Colonic mucosa (tissue), 4 donors: ENCODE data around the gene NAA40. TPM values are rescaled to one million over a fixed set of nuclear protein-coding genes. Genes with fewer than 3 reads are reported as not detected.

Experiments used
- DNase-seq: peaks from one replicate; pipeline ENCODE4 v3.0.0-alpha.2; 2020
- H3K27ac ChIP-seq: fragments of 200-600 bp; one replicate; pipeline ENCODE4 v1.8.0; 2021
- H3K27me3 ChIP-seq: fragments of 200-600 bp; one replicate; pipeline ENCODE4 v1.8.0; 2021
- H3K36me3 ChIP-seq: fragments of 200-600 bp; one replicate; pipeline ENCODE4 v1.8.0; 2021
- H3K4me1 ChIP-seq: fragments of 200-600 bp; one replicate; pipeline ENCODE4 v1.8.0; 2021; ENCODE audit warnings: mild to moderate bottlenecking
- H3K4me3 ChIP-seq: fragments of 200-600 bp; one replicate; pipeline ENCODE4 v1.8.0; 2021
- H3K9ac ChIP-seq, 2 donors: one replicate each; pipeline ENCODE4 v1.7.0; 2013; ENCODE audit warnings: control low read depth in 2 of 2, low read depth in 2 of 2, low read length in 2 of 2
- H3K9me3 ChIP-seq: fragments of 200-600 bp; one replicate; pipeline ENCODE4 v1.8.0; 2021
- CTCF ChIP-seq: fragments of 200-600 bp; IDR thresholded peaks from one replicate; pipeline ENCODE4 v1.8.0; 2022; ENCODE audit warnings: antibody characterized with exemption, mild to moderate bottlenecking
- intact Hi-C: fragments of 100-400 bp; cut with DNase I; formaldehyde crosslinking; loops from one replicate; pipeline ENCODE4 v1.14.1; 2022
- total RNA-seq, 2 donors: library from RNA; stranded (reverse); fragmentation: NEBNext Ultra II Directional in 1 of 2; extraction: Animal tissue kit (Norgen Biotek cat#: 25700) in 1 of 2; gene quantifications; one replicate each; pipeline ENCODE4 v1.2.1, GENCODE V29; 2021
- donor health status: healthy.
- donor health status: DM: no; HTN: no; CAD: no.
- donor health status: DM: no; HTN: no; CAD: no.

The NAA40 gene
- total RNA-seq, 2 donors from 2014 or later: 20.5 to 32.9 TPM

GRCh38 chr11:63908631-63909401, 30.0 kb upstream of the NAA40 start:
- H3K27ac ChIP-seq: no peak overlapping the region
- intact Hi-C loops: loop anchor here (5.0 kb wide), 1 partner anchor 72 kb away; the partner anchor contains the start of gene MARK2

GRCh38 chr11:63909591-63910506, 29.0 kb upstream of the NAA40 start:
- TF ChIP-seq CTCF: no peak
- Histone ChIP-seq H3K4me3 (no peak overlapping the region), H3K27ac (no peak overlapping the region), H3K27me3 (no peaks in the 10 kb centered on the region), H3K9me3 (no peaks in the 10 kb centered on the region), H3K36me3 (peaks cover 16% of the 10 kb centered on the region), H3K9ac (no peak overlapping the region), H3K4me1 (no peaks in the 10 kb centered on the region)
- intact Hi-C loops: loop anchor here (5.0 kb wide), 1 partner anchor 73 kb away; the partner anchor contains the start of gene MARK2
- no peak for DNase-seq

More at GRCh38 chr11:63908631-63909401, 30.0 kb upstream of the NAA40 start:
- Histone ChIP-seq H3K27me3 (no peaks in the 10 kb centered on the region), H3K4me1 (no peaks in the 10 kb centered on the region), H3K9ac (no peak overlapping the region), H3K36me3 (peaks cover 24% of the 10 kb centered on the region), H3K9me3 (no peaks in the 10 kb centered on the region), H3K4me3 (no peak overlapping the region)
- no peak for TF ChIP-seq CTCF
- DNase-seq: no peak

GRCh38 chr11:63910675-63911074, 28.1 kb upstream of the NAA40 start:
- no peaks in the 10 kb centered on the region for H3K4me1 ChIP-seq
- no peak overlapping the region for H3K9ac ChIP-seq
- H3K27me3 ChIP-seq: no peaks in the 10 kb centered on the region
- H3K4me3 ChIP-seq: no peak overlapping the region
- intact Hi-C loops: no loop called here
- DNase-seq: no peak
- H3K27ac ChIP-seq: no peak overlapping the region
- H3K36me3 ChIP-seq: peaks cover 16% of the 10 kb centered on the region
- no peaks in the 10 kb centered on the region for H3K9me3 ChIP-seq
- no peak for TF ChIP-seq CTCF

- intact Hi-C loops: no loop called here
- no peak overlapping the region for H3K27ac ChIP-seq
- no peak for TF ChIP-seq CTCF
- no peaks in the 10 kb centered on the region for H3K9me3 ChIP-seq
- H3K9ac ChIP-seq: no peak overlapping the region
- peaks cover 16% of the 10 kb centered on the region for H3K36me3 ChIP-seq
- H3K4me3 ChIP-seq: no peak overlapping the region
- no peaks in the 10 kb centered on the region for H3K27me3 ChIP-seq
- no peak for DNase-seq
- peaks cover 4% of the 10 kb centered on the region for H3K4me1 ChIP-seq
Observed at GRCh38 chr11:63911440-63911839, 27.4 kb upstream of the NAA40 start.

- Histone ChIP-seq H3K9me3 (no peaks in the 10 kb centered on the region), H3K27ac (no peak overlapping the region), H3K9ac (no peak overlapping the region), H3K27me3 (no peaks in the 10 kb centered on the region), H3K36me3 (peaks cover 16% of the 10 kb centered on the region), H3K4me1 (peaks cover 4% of the 10 kb centered on the region), H3K4me3 (no peak overlapping the region)
- no peak for DNase-seq
- TF ChIP-seq CTCF: no peak
- intact Hi-C loops: no loop called here
Observed at GRCh38 chr11:63911876-63912275, 26.9 kb upstream of the NAA40 start.
